ENCODE data around the gene PCDHA8.

The PCDHA8 gene

DNA sequence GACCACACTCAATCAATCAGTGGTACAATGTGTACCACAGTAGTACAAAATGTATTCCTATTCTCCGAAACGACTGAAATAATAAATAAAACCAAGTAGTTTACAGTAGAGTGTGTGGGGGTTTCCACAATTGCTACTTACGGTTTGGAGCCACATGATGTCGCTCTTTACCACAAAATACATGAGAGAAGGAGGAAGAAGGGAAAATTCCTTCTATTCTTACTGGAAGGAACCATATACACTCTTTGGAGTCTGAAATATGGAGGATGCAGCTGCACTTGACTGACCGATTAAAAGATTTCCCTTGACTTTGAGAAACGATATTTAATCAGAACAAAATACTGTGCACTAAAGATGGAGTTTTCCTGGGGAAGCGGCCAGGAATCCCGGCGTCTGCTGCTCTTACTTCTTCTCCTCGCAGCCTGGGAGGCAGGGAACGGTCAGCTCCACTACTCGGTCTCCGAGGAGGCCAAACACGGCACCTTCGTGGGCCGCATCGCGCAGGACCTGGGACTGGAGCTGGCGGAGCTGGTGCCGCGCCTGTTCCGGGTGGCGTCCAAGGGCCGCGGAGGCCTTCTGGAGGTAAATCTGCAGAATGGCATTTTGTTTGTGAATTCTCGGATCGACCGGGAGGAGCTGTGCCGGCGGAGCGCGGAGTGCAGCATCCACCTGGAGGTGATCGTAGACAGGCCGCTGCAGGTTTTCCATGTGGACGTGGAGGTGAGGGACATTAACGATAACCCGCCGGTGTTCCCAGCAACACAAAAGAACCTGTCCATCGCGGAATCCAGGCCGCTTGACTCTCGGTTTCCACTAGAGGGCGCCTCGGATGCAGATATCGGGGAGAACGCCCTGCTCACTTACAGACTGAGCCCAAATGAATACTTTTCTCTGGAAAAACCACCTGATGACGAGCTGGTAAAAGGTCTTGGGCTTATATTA is 33.9 kb upstream of the PCDHA8 start, which contains the start of gene PCDHA4:
PCDHA4 (plus strand) TSS at position 235 of the 942 bp plus-strand sequence.
- peak; percentile 72 for TF ChIP-seq CTCF (IDR thresholded peaks at IDR 0.05)

DNA sequence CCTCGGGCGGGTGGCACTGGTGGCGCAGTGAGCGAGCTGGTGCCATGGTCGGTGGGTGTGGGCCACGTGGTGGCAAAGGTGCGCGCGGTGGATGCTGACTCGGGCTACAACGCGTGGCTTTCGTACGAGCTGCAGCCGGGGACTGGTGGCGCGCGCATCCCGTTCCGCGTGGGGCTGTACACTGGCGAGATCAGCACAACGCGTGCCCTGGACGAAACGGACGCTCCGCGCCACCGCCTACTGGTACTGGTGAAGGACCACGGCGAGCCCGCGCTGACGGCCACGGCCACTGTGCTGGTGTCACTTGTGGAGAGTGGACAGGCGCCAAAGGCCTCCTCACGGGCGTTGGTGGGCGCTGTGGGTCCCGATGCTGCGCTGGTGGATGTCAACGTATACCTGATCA is 32.1 kb upstream of the PCDHA8 start:
- TF ChIP-seq CTCF (IDR thresholded peaks at IDR 0.05), result no peak

- TF ChIP-seq CTCF (IDR thresholded peaks at IDR 0.05), result peak; percentile 90
Measured at GRCh38 chr5:140821375-140822280, 19.4 kb upstream of the PCDHA8 start, which contains the start of gene PCDHA5. Gene PCDHA5, plus strand, starts transcription at chr5:140821613.

- 0 out of 2 replicates have a peak, but pooled peaks have one; percentile 11 for TF ChIP-seq CTCF (IDR thresholded peaks at IDR 0.05)
Measured at GRCh38 chr5:140822281-140822629, 18.7 kb upstream of the PCDHA8 start.

- no peak for TF ChIP-seq CTCF (IDR thresholded peaks at IDR 0.05)
Measured at GRCh38 chr5:140823475-140823874, 17.5 kb upstream of the PCDHA8 start.

GRCh38 chr5:140827704-140828361 is 13.2 kb upstream of the PCDHA8 start, which contains the start of gene PCDHA6:
Gene PCDHA6, plus strand, starts transcription at chr5:140827960. Its CDS starts 132 bp downstream, at chr5:140828092.
- TF ChIP-seq CTCF (IDR thresholded peaks at IDR 0.05), result peak; percentile 21; the same call in 1 of the 2 replicates

GRCh38 chr5:140828362-140828737 is 12.6 kb upstream of the PCDHA8 start:
- peak; percentile 12; the same call in 1 of the 2 replicates for TF ChIP-seq CTCF (IDR thresholded peaks at IDR 0.05)

All from LNCAP (cell line).